Mucosa of gallbladder (tissue), 1 donor: ENCODE measurements around the gene RACK1. TPM values are rescaled to one million over a fixed set of nuclear protein-coding genes. Genes with fewer than 3 reads are reported as not detected.

Experiments
- DNase-seq: peaks from one replicate; pipeline ENCODE4 v3.0.0-alpha.2; 2020; ENCODE audit warnings: low spot score
- total RNA-seq: library from RNA; stranded (reverse); gene quantifications from one replicate; pipeline ENCODE4 v1.2.1, GENCODE V29; 2021
- donor health status: DM: no; HTN: no; CAD: no.

Gene RACK1
- total RNA-seq, 1 donor from 2014 or later = 1,033 TPM

GRCh38 chr5:181259974-181260719, 16.4 kb upstream of the RACK1 start:
- DNase-seq = no peak

GRCh38 chr5:181259283-181259682, 15.6 kb upstream of the RACK1 start:
- DNase-seq = no peak

- DNase-seq = no peak
Measured at GRCh38 chr5:181258576-181258975, 14.9 kb upstream of the RACK1 start.

GRCh38 chr5:181255836-181256578, 12.3 kb upstream of the RACK1 start:
- DNase-seq = no peak

GRCh38 chr5:181255276-181255675, 11.6 kb upstream of the RACK1 start:
- no peak for DNase-seq

GRCh38 chr5:181248277-181248676, 4.6 kb upstream of the RACK1 start:
- DNase-seq = no peak

GRCh38 chr5:181246276-181247049, 2.8 kb upstream of the RACK1 start:
- DNase-seq = peak; percentile 86

- no peak for DNase-seq
Measured at GRCh38 chr5:181245427-181246275, 1.9 kb upstream of the RACK1 start.

- DNase-seq = no peak
Measured at GRCh38 chr5:181243018-181243563, 615 bp downstream of the RACK1 start.

- DNase-seq = no peak
Measured at GRCh38 chr5:181242031-181242451, 1.7 kb downstream of the RACK1 start.

GRCh38 chr5:181241393-181241975, 2.2 kb downstream of the RACK1 start:
- no peak for DNase-seq

GRCh38 chr5:181239062-181239663, 4.5 kb downstream of the RACK1 start:
- DNase-seq = no peak

- no peak for DNase-seq
Measured at GRCh38 chr5:181237729-181238385, 5.8 kb downstream of the RACK1 start.

- no peak for DNase-seq
Measured at GRCh38 chr5:181236954-181237641, 6.6 kb downstream of the RACK1 start.

- no peak for DNase-seq
Measured at GRCh38 chr5:181236471-181236870, 7.2 kb downstream of the RACK1 start.

- DNase-seq = no peak
Measured at GRCh38 chr5:181235689-181236366, 7.9 kb downstream of the RACK1 start.

- DNase-seq = no peak
Measured at GRCh38 chr5:181235323-181235688, 8.4 kb downstream of the RACK1 start.

GRCh38 chr5:181234455-181235306, 9.0 kb downstream of the RACK1 start:
- DNase-seq = no peak
